HL-60 (cell line): ENCODE results near the gene ALDH5A1.

Experiments used
- DNase-seq, 2 experiments: peaks; one replicate each; pipeline ENCODE4 v3.0.0-alpha.2; 2010 to 2020; ENCODE audit warnings: low read depth in 1 of 2, low spot score in 1 of 2
- H3K27ac ChIP-seq: fragments of 250-450 bp; sonication (Bioruptor Pico); replicated peaks from 2 replicates; pipeline ENCODE4 v1.5.1; 2020; ENCODE audit warnings: mild to moderate bottlenecking, moderate library complexity
- H3K27me3 ChIP-seq: fragments of 250-450 bp; sonication (Bioruptor Pico); 2 replicates; pipeline ENCODE4 v1.5.1; 2021; ENCODE audit warnings: mild to moderate bottlenecking, moderate library complexity; ENCODE audit not compliant: insufficient read depth, poor library complexity, severe bottlenecking
- H3K4me3 ChIP-seq: replicated peaks from 2 replicates; pipeline ENCODE4 v1.5.1; 2011; ENCODE audit warnings: mild to moderate bottlenecking, control low read depth, low read length; ENCODE audit not compliant: insufficient read depth
- GABPA ChIP-seq: IDR thresholded peaks from 2 replicates; pipeline ENCODE4 v1.6.1; 2012; ENCODE audit warnings: low read depth
- POLR2AphosphoS5 ChIP-seq: IDR thresholded peaks from 2 replicates; pipeline ENCODE4 v1.6.1; 2012; ENCODE audit warnings: low read depth
- SPI1 ChIP-seq: IDR thresholded peaks from 2 replicates; pipeline ENCODE4 v1.6.1; 2012; ENCODE audit warnings: low read depth, mild to moderate bottlenecking, borderline replicate concordance
- TF ChIP-seq, protein P1 (sequence below): IDR thresholded peaks from 2 replicates; pipeline ENCODE4 v1.6.1; 2012; ENCODE audit warnings: low read depth; ENCODE audit not compliant: insufficient replicate concordance
- TF ChIP-seq, protein P2 (sequence below): IDR thresholded peaks from one replicate; pipeline ENCODE4 v1.5.1; 2011; ENCODE audit warnings: low read length, control low read depth, inconsistent platforms; ENCODE audit not compliant: insufficient read depth

The ALDH5A1 gene

DNA sequence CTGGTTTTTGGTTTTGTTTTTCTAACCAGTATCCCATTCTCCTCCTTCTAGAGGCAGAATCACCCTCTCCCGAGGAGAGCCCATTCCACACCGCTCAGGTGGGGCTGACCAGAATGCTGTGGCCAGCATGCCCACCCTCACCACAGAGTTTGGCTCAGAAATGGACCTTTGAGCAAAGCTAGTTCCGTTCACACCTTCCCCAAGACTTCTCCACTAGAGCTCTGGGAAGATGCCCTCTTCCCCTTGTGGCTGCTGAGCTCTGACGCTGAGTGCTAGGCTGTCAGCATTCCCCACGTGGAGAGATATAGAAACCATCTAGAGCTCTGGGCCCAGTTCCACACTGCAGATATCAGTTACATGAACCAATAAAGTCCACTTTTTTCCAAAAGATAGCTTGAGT, 13.3 kb upstream of the ALDH5A1 start:
- Histone ChIP-seq H3K4me3 (no peak overlapping the region), H3K27ac (no peak overlapping the region)
- TF ChIP-seq POLR2AphosphoS5 (no peak), SPI1 (no peak), GABPA (no peak)
- TF ChIP-seq, protein P1, sequence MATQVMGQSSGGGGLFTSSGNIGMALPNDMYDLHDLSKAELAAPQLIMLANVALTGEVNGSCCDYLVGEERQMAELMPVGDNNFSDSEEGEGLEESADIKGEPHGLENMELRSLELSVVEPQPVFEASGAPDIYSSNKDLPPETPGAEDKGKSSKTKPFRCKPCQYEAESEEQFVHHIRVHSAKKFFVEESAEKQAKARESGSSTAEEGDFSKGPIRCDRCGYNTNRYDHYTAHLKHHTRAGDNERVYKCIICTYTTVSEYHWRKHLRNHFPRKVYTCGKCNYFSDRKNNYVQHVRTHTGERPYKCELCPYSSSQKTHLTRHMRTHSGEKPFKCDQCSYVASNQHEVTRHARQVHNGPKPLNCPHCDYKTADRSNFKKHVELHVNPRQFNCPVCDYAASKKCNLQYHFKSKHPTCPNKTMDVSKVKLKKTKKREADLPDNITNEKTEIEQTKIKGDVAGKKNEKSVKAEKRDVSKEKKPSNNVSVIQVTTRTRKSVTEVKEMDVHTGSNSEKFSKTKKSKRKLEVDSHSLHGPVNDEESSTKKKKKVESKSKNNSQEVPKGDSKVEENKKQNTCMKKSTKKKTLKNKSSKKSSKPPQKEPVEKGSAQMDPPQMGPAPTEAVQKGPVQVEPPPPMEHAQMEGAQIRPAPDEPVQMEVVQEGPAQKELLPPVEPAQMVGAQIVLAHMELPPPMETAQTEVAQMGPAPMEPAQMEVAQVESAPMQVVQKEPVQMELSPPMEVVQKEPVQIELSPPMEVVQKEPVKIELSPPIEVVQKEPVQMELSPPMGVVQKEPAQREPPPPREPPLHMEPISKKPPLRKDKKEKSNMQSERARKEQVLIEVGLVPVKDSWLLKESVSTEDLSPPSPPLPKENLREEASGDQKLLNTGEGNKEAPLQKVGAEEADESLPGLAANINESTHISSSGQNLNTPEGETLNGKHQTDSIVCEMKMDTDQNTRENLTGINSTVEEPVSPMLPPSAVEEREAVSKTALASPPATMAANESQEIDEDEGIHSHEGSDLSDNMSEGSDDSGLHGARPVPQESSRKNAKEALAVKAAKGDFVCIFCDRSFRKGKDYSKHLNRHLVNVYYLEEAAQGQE, result no peak
- TF ChIP-seq, protein P2, sequence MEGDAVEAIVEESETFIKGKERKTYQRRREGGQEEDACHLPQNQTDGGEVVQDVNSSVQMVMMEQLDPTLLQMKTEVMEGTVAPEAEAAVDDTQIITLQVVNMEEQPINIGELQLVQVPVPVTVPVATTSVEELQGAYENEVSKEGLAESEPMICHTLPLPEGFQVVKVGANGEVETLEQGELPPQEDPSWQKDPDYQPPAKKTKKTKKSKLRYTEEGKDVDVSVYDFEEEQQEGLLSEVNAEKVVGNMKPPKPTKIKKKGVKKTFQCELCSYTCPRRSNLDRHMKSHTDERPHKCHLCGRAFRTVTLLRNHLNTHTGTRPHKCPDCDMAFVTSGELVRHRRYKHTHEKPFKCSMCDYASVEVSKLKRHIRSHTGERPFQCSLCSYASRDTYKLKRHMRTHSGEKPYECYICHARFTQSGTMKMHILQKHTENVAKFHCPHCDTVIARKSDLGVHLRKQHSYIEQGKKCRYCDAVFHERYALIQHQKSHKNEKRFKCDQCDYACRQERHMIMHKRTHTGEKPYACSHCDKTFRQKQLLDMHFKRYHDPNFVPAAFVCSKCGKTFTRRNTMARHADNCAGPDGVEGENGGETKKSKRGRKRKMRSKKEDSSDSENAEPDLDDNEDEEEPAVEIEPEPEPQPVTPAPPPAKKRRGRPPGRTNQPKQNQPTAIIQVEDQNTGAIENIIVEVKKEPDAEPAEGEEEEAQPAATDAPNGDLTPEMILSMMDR, result no peak

DNA sequence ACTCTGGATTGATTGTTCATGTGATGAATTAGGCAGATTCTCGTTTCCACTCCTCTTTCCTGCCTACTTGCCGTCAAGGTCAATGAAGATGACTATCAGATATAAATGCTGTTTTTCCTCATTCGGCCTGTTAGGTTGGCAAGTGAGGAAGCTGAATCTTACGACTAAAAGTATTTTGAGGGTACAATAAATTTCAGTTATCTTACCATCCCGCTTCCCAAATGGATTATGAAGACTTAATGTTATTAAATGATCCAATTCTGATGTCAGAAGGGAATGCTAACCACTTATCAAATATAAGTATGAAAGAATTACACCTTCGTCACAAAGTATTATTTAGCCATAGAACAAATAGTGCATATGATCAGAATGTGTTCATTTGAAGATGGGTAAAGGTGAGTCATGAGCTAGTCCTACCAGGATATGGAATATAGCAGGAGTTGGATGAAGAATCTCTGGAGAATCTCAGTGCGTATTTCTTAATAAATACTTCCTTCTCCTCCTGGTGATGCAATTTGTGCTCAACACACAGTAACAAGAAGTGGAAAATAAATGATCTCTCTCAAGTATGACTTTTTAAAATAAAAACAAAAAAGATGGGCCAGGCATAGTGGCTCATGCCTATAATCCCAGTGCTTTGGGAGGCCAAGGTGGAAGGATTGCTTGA, 10.0 kb upstream of the ALDH5A1 start:
- H3K4me3 ChIP-seq, result no peak overlapping the region
- H3K27me3 ChIP-seq, result no peaks in the 10 kb centered on the region
- H3K27ac ChIP-seq, result no peak overlapping the region
- TF ChIP-seq POLR2AphosphoS5 (no peak), GABPA (no peak), SPI1 (no peak)
- TF ChIP-seq, protein P1, result no peak
- TF ChIP-seq, protein P2, result no peak
- DNase-seq, result no peak

More for the DNA sequence above, 13.3 kb upstream of the ALDH5A1 start:
- no peaks in the 10 kb centered on the region for H3K27me3 ChIP-seq
- no peak for DNase-seq

DNA sequence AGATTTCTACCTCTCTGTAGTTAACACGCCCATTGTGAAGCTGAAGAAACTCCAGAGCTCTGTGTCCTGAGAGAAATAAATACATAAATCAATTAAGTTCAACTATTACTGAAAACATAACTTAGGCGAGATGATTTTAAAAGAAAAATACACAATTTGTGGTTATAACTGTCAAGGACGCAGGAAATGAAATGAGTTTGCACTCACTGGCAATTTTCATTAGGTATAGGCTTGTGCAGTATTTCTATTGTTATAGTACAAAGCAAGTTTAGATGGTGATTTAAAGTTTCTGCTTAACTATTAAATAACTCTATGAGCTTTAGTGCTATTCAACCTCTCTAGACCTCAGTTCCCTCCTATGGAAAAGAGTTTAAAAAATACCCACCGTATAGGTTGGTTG, 8.7 kb upstream of the ALDH5A1 start:
- Histone ChIP-seq H3K27me3 (no peaks in the 10 kb centered on the region), H3K27ac (no peak overlapping the region), H3K4me3 (no peak overlapping the region)
- TF ChIP-seq POLR2AphosphoS5 (no peak), GABPA (no peak), SPI1 (no peak)
- TF ChIP-seq, protein P2, result no peak
- TF ChIP-seq, protein P1, result no peak
- DNase-seq, result no peak
